ENCODE results near the gene PLXNB3.
"Not testable (repeated sequence)": the region's sequence is repeated elsewhere in the genome, so short reads cannot be mapped to it uniquely, and the experiment has no call there.

Gene PLXNB3

DNA sequence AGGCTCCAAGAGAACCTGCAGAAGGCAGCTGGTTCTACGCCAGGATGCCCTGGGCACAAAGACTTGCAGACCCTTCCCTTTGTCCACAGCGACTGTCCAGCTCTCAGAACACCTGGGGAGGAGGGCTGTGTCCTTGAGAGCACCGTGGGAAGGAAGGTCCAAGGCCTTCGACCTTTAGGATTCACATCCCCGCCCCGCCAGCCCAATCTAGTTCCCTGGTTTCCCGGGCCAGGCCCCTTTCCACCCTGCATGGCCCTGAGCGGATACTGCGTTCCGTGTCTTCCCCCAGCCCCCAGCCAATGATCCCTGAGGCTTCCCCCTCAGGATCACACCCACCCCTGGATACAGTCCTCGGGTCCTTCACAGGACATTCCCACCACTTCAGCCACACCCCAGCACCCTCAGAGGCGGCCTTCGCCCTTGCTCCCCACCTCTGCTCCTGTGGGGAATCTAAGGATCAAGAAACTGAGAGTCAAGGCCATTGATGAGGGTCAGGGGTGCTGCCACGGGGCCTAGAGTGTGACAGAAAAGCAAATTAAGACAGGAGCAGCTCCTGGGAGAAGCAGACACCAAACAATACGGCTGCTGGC, 30.3 kb upstream of the PLXNB3 start:
- no peak for DNase-seq

DNA sequence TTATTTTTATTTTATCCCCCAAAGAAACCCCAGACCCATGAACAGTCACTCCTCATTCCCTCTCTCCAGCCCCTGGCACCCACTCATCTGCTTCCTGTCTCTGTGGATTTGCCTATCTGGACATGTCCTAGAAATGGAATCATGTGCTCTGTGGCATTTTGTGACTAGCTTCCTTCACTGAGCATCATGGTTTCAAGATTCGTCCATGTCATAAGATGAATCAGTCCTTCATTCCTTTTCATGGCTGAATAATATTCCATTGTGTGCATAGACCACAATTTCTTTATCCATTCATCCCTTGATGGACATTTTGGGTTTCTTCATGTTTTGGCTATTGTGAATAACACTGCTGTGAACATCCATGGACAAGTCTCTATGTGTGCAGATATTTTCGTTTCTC, 29.2 kb upstream of the PLXNB3 start:
- DNase-seq = no peak

DNA sequence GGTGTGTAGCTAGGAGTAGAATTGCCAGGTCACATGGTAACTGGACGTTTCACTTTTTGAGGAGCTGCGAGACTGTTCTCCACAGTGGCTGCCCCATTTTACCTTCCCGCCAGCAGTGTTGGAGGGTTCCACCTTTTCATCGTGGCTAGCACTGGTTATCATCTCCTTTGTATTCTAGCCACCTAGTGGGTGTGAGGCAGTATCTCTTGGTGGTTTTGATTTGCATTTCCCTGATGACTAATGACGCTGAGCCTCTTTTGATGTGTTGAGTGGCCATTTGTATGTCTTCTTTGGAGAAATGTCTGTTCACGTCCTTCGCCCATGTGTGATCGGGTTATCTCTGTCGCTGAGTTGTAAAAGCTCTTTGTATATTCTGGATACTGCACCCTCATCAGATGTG, 28.8 kb upstream of the PLXNB3 start:
- DNase-seq = no peak

DNA sequence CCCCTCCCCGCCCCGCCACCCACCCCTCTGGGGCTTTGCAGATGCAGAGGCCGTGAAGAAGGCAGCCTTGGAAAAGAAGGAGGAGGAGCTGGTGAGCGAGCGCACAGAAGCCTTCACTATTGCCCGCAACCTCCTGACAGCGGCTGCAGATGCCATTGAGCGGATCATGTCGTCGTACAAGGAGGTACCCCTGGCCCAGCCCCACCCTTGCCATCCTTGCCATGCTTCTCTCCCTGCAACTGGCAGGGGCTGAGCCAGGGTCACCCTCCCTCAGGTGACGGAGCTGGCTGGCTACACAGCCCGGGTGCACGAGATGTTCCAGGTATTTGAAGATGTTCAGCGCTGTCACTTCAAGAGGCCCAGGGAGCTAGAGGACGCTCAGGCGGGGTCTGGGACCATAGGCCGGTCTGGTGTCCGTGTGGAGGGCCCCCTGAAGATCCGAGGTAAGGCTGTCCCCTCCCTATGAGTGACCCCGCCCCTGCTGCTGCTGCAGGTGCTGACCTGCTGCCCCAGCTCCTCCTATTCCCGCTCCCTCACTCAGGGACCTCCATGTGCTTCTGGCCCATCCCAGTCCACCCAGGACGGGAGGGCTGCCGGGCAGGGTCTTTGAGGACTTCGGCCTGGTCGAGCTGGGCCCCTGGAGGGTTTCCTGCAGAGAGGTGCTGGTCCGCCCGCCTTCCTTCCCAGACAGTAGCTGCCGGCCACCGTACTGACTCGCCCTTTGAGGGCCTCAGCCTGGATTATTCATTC, 27.8 kb upstream of the PLXNB3 start:
- DNase-seq = no peak

DNA sequence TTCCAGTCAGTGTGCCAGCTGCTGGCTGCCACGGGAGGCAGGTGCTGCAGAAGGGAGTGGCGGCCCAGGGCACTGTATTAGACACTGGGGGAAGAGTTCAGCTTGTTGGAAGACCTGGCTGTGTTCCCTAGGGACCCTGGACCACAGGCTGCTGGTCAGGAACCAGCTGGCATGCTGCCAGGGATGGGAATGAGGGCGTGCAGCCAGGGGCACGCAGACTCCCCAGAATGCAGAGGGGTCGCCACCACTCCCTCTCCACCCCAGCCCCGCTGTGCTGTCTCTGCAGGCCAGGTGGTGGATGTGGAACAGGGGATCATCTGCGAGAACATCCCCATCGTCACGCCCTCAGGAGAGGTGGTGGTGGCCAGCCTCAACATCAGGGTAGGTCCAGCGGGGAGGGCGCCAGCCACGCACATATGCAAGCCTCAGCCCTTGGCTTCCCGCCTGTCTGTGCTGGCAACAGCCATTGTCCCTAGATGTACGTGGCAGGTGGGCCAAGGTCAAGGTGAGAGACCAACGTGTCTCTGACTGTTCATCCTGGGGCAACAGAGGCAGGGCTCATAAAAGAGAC, 27.1 kb upstream of the PLXNB3 start:
- no peak for DNase-seq

DNA sequence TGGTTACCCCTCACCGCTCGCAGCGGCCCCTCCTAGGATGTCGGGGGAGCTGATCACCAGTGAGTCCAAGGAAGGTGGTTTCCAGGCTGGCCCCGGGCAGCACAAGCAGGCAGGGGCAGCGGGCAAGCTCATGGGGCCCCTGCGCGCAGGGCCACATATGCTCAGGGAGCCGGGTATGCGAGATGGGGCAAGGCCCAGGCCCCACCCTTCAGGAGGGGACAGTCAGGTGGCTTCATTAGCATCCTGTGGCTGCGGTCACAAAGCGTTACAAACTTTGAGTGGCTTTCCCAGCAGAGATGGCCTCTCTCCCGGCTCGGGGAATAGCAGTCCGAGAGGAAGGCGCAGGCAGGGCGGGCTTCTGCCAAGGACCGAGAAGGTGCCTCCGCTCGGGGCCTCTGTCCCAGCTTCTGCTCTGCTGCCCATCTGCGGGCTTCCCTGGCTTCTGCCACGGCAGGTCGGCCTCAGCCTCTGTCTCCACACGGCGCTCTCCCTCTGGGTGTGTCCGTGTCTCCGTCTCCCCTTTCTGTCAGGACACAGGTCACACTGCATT, 25.9 kb upstream of the PLXNB3 start:
- DNase-seq = no peak

DNA sequence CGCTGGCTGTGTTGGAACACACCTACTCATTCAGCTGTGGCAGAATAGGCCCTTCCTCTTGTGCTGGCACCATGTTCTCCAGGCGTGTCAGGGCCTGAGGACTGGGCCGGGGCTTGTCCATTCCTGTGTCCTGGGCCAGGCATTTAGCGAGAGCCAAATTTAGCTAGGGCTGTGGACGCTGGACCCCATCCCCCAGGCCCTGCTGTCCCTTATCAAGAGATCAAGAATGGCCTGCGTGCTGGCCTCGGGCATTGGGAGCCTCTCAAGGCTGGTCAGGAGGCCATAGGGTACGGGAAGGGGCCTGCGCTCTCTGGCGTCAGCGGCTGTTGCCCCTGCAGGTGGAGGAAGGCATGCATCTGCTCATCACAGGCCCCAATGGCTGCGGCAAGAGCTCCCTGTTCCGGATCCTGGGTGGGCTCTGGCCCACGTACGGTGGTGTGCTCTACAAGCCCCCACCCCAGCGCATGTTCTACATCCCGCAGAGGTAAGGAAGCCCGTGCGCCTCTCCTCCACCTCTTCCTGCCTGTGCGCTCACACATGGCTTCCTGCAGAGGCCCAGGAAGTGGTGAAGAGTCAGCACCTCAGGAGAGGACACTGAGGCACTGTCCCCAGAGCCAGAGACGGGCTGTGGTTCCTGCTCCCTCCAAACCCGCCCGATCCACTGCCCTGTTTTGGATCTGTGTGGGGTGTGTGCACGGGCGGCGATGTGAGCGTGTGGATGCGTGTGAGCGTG, 24.1 kb upstream of the PLXNB3 start:
- DNase-seq = no peak

DNA sequence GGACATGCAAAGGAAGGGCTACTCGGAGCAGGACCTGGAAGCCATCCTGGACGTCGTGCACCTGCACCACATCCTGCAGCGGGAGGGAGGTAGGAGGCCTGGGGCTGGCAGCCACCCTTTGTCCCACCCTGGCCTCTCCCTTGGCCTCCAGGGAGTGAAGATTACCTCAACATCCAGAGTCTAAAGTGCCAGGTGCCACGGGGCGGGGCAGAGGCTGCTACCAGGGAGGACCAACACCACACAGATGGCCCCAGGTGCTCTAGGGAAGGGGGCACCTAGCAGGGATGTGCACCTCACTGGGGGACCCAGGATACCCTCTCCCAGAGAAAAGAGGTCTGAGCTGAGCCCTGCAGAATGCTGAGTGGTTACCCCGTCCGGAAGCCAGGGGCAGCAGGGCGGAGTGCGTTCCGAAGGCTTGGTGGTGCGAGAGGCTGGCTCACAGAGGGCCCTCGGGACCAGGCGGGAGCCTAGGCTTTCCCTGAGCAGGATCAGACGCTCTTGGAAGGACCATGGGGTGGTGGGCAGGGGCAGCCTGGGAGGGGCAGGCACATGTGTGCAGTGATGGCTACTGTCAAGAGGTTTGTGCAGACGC, 23.3 kb upstream of the PLXNB3 start:
- no peak for DNase-seq

DNA sequence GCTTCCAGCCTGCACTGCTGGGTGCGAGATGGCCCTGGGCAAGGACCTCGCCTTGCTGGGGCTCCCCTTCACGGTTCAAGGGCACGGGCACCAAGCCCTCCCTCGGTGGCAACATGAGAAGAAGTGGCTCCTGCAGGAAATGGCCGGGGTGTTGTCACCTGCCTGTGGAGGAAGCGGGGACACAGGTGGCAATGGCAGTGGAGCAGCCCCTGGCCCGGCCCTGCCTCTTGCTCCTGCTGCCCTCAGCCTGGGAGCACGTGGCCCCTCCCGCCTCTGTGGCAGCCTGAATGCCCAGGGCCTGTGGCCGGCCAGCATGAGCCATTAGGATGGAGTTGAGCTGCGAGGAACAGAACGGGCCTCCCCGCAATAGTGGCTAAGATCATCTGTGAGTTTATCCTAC, 22.6 kb upstream of the PLXNB3 start:
- no peak for DNase-seq

DNA sequence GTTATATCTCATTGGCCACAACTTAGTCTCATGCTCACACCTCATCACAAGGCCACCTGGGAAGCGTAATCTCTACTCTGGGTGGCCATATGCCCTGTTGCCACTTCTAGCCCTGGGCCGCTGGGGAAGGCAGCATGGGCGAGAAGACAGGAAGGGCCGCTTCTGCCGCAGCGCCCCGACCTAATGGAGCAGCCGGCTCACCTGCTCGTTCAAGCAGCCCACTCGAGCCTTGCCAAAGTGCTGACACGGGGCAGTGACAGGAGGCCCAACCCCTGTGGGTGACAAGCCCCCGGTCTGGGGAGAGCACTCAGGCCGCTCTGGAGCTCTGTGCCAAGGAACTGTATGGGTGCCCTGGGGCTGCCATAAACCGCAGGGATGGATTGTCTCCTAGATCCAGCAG, 21.9 kb upstream of the PLXNB3 start:
- DNase-seq = not testable (repeated sequence)

DNA sequence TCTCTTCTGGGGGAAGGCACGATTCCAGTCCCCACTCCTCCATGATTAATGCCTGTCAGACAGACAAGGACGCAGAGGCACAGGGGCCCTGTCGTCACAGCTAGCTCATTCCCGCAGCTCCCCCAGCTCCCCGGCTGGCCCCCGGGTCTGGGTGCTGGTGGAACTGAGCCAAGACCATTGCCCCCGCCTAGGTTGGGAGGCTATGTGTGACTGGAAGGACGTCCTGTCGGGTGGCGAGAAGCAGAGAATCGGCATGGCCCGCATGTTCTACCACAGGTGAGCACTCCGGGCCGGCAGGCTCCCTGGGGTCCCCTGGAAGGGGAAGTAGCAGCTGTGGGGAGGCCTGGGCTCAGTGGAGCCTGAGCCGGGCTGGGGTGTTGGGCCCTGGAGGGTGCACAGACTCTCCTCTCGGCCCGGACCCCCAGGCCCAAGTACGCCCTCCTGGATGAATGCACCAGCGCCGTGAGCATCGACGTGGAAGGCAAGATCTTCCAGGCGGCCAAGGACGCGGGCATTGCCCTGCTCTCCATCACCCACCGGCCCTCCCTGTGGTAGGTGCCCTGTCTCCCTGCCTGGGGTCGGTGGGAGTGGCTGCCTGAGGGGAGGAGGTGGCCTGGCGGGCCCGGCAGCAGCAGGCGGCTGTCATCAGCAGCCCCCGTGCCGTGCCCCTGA, 21.1 kb upstream of the PLXNB3 start:
- DNase-seq = not testable (repeated sequence)

DNA sequence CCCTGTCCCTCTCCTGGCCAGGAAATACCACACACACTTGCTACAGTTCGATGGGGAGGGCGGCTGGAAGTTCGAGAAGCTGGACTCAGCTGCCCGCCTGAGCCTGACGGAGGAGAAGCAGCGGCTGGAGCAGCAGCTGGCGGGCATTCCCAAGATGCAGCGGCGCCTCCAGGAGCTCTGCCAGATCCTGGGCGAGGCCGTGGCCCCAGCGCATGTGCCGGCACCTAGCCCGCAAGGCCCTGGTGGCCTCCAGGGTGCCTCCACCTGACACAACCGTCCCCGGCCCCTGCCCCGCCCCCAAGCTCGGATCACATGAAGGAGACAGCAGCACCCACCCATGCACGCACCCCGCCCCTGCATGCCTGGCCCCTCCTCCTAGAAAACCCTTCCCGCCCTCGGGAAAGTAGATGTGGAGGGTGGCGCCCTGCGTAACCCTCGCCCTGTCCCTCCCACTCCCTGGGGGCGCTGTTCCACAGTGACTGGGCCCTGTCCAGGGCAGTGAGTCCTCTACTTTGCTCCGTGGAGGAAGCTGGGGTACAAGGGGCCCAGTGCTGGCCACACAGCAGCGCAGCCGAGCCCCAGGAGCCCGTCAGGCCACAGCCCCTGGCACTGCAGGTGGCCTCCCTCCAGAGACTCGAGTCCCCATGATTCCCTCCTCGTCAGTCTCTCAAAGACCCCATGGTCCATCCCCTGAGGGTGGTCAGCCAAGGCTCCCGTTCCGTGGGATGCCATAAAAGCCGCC, 20.4 kb upstream of the PLXNB3 start:
- not testable (repeated sequence) for DNase-seq

DNA sequence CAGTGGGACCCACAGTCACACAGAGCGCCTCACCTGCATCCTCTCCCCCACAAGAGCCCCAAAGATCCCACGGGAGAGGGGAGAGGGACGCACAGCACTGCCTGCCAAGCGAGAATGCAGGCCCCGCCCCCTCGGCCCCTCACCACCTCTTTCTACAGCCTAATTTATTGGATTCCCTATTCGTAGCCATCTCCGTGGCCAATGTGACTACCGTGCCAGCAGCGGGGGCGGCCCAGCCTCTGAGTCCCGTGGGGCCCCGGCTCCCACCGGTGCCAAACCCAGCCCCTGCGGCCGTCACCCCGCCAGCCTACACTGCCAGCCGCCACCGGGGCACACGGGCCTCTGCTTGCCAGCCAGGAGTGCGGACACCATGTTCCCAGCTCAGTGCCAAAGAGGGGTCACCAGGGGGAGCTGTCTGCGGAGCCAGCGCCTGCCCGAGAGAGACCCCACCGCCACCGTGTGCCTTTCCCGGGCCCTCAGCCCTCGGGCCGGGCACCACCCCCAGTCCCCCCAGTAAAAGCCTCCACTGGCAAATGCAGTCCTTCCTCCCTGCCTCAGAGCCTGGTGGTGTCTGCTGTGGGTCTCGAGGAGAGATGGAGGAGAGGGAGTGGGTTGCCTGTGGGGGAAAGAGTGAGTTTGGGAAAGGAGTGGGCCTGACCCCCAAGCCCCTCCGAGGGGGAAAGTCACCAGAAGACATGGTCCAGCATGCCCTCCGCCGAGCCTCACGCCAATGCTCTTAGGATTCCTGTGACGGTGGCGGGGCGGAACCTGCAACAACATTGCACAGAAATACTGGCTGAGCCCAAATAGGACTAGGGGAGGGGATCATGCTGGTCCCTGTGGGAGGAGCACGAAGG, 19.6 kb upstream of the PLXNB3 start:
- DNase-seq = peak; percentile 8

DNA sequence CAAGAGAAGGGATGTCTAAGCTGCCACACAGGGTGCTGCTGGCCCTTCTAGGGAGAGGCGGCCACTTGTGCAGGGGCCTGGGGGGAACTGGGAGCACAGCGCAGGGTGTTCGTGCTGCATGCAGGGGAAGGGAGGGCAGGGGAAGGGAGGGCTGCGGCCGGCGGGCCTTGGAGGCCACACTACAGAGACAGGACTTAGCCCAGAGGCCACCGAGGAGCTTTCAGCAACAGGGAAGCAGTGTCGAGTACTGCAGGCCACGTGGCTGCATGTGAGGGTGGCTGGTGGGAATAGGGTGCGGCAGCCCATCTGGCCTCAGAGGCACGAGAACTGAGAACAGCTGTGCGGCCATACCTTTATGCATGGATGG, 19.0 kb upstream of the PLXNB3 start:
- DNase-seq = not testable (repeated sequence)

DNA sequence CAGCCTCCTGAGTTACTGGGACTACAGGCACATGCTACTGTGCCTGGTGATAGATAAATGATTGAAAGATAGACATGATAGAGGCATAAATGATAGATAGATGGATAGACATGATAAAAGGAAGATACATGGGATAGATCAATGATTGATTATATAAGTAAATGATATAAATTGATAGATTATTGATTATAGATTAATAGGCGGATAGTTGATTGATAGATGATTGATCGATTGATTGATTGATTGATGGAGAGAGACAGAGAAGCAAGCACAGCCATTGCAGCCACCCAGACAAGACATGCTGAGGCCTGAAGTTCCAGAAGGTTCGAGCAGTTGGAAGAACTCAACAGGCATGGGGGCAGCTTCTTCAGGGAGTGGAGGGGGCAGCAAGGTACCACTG, 17.7 kb upstream of the PLXNB3 start:
- no peak for DNase-seq

DNA sequence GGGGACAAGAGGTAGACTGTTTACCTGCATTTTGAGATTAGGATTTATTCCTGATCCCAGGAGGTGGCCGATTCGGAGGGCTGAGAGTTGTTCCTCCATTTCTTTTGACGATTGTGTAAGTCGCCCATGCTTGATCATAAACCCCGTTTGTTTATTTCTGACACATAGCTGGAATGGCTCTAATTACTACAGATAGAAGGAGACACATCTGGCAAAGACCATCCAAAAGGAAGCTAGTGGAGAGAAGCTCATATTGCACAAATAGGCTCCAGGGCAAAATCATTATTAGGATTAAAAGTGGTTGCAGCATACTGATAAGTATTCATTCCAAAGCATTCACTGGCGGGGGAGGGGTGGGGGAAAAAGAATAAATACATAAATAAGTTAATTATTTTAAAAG, 17.1 kb upstream of the PLXNB3 start:
- DNase-seq = not testable (repeated sequence)

DNA sequence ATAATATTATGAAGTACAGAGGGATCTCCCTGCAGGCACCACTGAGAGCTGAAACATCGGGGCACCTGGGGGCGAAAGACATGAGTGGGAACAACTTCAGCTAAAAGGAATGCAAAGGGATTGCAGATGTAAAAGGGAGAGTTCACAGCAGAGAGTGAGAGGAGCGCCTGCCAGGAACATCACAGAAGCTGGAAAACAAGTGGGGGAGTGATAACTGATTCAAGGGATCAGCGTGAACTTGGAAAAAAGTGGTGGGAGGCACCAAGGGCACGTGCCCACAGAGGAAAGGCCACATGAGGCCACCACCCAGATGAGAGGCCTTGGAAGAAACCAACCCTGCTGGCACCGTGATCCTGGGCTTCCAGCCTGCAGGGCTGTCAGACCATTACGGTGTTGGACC, 15.0 kb upstream of the PLXNB3 start:
- DNase-seq = not testable (repeated sequence)

DNA sequence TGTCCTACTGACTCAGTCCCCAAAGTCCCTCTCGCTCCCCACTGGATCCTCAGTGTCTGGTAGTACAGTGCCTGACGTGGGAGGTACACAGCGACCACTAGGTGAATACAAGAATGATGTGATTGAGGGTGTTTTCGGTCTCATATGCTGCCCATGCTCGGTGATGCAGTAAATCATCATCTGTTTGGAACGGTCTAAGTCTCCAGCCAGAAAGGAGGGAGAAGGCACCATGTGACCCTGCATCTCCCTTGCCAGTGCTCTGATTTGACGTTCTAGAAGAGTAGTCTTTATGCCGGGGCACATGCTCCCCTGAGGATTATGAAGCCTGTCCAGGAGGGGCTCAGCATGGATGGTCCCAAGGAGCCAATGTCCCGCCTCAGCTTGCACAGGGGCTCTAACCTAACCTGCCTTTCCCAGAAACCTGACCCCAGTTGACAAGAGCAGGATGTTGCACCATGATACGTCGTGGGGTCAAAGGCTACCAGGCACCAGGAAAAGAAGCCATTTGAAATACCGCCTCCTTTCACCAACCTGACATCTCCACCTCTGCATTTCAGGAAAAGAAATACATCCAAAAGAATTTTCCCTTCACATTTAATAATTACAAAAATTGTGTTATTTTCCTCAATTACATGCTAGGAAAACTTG, 13.8 kb upstream of the PLXNB3 start:
- no peak for DNase-seq

DNA sequence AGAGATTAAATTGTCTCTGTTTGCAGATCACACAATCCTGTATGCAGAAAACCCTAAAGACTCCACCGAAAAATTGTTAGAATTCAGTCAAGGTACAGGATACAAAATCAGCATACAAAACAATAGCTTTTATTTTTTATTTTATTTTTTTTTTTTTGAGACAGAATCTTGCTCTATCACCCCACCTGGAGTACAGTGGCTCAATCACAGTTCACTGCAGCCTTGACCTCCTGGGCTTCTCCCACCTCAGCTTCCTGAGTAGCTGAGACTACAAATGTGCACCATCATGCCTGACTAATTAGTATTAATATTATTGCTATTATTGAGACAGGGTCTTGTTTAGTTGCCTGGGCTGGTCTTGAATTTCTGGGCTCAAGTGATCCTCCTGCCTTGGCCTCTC, 8.9 kb upstream of the PLXNB3 start:
- no peak for DNase-seq

DNA sequence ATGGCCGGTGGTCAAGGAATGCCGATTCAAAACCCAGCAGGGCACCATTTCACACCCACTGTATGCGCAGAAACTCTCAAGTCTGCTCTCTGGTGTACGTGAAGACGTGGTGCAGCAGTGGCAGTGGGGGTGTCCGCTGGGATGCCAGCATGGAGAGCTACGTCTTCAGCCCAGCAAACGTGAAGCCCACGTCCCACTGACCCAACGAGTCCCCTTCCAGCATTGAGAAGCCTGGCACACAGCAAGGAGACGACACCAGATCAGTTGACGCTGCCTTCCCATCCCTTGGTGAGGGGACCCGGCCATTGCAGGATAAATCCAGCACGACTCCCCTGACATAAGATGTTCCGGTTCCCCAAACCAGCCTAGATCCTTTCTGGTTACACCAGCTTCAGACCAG, 2.2 kb upstream of the PLXNB3 start:
- no peak for DNase-seq

Data from NCI-H1436 treated with DMSO at 0.1 percent for 48 hours (cell line).